Measurements from ENCODE around the gene DNAAF5.
"Not testable (repeated sequence)": the region's sequence is repeated elsewhere in the genome, so short reads cannot be mapped to it uniquely, and the experiment has no call there.

The DNAAF5 gene

GRCh38 chr7:729140-730000, 2.9 kb downstream of the DNAAF5 start:
- no peak for DNase-seq (ENCODE audit: low read depth in 3 of 3, low spot score in 1 of 3)

DNA sequence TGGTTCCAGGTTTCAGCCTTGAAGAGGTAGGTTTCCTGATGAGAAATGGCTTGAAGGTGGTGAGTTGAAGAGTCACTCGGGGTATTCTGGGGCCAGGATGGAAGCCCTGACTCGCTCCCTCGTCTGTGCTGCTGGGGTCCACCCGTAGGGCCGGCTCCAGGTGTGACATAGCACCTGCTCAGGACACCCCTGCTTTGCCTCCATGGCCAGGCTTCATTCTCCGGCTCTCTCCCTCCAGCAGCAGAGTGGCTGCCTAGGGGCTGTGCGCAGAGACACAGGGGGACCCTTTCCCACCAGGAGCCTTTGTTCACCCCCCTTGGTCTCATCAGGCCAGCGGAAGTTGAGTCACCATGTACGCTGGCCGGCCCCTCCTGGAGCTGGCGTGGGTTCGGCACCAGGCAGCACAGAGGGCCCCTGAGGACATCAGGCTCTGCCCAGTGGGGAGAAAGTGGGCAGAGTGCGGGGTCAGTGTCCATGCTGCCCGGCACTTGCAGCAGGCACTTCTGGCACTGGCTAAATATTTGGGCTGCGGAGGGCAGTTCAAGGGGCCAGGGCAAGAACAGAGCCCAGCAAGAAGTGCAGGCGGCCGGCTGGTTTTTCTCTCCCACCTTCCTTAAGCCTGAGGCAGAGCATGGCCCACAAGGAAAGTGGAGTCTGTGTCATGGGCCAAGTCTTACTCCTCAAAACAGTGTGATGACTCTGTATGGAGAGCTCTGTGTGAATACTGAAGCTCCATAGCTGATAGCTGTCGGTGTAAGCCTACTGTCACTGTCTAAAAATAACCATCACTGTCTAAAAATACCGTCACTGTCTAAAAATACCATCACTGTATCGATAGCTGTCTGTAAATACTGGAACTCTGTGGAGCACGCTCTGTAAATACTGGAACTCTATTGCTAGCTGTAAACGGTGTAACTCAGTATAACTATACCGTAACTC, 4.3 kb downstream of the DNAAF5 start:
- DNase-seq (ENCODE audit: low read depth in 3 of 3, low spot score in 1 of 3) = no peak

DNA sequence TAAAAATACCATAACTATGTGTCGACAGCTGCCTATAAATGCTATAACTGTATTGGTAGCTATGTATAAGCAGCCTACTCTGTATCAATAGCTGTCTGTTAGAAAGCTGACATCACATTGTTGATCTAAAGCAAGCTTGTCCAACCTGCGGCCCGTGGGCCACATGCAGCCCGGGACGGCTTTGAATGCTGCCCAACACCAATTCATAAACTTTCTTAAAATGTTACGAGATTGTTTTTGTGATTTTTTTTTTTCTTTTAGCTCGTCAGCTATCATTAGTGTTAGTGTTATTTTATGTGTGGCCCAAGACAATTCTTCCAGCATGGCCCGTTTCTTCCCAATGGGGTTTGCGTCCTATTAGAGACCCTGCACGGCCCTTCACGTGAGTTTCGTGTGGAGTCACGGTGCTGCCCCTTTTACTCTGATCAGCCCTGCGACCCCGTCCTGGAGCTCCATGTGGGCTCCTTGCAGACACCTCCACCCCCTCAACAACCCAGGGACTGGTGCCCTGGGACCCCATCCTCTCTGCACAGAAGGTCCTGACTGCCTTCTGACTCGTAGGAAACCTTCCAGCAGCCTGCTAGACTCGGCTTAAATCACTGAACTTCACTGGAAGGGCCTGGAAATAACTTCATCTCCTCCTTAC, 5.1 kb downstream of the DNAAF5 start:
- DNase-seq (ENCODE audit: low read depth in 3 of 3, low spot score in 1 of 3) = no peak

DNA sequence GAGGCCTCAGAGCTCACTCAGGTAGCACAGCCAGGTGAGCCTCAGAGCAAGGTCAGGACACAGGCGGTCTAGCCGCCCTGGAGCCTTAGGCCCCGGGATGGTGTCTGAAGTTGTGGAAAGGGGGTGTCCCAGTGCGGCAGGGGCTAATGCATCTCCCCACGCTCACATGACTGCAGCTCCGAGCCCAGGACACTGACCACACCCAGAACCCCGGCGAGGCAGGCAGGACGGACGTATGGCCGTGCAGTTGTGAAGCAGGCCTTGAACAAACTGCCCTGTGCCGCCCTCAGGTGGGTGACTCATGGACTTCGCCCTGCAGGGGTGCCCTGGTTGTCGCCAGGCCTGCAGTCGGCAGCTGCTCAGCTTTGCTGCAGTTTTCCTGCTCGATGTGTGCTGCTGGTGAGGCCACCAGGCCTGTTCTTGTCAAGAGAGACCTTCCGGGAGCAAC, 5.6 kb downstream of the DNAAF5 start:
- no peak for DNase-seq (ENCODE audit: low read depth in 3 of 3, low spot score in 1 of 3)

- DNase-seq (ENCODE audit: low read depth in 3 of 3, low spot score in 1 of 3) = no peak
Observed at GRCh38 chr7:732556-732955, 6.1 kb downstream of the DNAAF5 start.

- no peak for DNase-seq (ENCODE audit: low read depth in 3 of 3, low spot score in 1 of 3)
Observed at GRCh38 chr7:734214-734613, 7.7 kb downstream of the DNAAF5 start.

- no peak for DNase-seq (ENCODE audit: low read depth in 3 of 3, low spot score in 1 of 3)
Observed at GRCh38 chr7:734808-735207, 8.3 kb downstream of the DNAAF5 start.

- no peak for DNase-seq (ENCODE audit: low read depth in 3 of 3, low spot score in 1 of 3)
Observed at GRCh38 chr7:738241-738640, 11.7 kb downstream of the DNAAF5 start.

- DNase-seq (ENCODE audit: low read depth in 3 of 3, low spot score in 1 of 3) = no peak
Observed at GRCh38 chr7:738723-739454, 12.4 kb downstream of the DNAAF5 start.

DNA sequence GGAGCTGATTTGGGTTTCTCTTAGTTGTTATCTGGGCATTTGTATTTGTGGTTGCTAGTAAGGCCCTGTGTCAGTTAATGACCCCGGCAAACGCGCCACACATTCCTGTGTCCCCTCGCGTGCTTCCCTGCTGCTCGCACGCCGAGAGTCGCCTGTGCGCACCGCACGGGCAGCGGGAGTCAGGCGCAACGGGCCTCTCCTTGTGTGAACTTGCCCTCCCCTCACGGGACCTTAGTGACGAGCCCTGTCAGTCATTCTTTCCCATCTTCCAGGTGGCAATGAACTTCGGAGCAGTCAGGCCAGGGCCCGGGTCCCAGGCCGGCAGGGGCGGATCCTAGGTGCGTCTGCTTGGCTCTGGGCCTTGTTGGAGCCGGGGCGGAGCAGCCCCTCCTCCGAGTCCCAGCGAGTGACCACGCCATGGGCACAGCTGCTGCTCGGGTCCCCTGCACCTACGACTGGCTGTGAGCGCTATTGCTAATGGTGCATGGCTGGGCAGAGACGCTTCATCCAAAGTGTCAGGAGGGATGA, 13.0 kb downstream of the DNAAF5 start:
- no peak for DNase-seq (ENCODE audit: low read depth in 3 of 3, low spot score in 1 of 3)

DNA sequence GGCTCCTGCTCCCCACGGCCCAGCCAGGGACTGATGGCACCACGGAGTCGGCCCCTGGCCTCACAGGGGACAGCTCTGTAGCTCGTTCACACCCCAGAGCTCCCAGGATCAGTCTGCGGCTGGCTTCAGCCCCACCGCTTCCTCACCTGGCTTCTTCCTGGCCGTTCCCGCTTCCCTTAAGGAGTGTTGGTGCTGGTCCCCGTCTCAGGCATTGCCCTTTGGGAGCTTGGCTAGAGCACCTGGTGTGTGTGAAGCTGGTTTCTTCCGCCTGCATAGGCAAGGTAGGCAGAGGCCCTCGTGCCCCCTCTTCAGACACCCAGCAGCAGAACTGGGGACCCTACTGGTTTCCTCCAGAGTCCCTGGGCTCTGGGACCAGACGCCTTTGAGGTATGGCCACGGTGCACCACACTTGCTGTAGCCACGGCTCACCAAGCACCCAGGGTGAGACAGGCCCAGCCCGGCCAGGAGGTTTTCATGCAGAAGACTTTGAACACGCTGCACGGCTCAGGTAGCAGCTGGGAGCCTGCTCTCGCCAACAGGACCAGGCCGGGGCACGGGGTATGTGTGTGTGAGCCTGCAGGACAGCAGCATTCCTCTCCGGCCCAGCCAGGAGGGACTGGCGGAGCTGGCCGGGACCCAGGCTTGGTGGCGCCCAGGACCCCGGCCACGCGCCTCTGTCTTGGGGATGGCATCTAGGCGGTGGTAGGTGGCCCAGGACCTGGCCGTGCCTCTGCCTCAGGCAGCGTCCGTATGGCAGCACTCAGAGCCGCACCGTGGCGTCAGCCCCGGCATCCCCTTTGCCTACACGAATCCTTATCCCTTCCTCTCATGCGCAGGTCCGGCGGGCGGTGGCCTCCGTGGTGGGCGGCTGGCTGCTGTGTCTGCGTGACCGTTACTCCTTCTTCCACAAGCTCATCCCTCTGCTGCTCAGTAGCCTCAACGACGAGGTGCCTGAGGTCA, 13.8 kb downstream of the DNAAF5 start:
- no peak for DNase-seq (ENCODE audit: low read depth in 3 of 3, low spot score in 1 of 3)

DNA sequence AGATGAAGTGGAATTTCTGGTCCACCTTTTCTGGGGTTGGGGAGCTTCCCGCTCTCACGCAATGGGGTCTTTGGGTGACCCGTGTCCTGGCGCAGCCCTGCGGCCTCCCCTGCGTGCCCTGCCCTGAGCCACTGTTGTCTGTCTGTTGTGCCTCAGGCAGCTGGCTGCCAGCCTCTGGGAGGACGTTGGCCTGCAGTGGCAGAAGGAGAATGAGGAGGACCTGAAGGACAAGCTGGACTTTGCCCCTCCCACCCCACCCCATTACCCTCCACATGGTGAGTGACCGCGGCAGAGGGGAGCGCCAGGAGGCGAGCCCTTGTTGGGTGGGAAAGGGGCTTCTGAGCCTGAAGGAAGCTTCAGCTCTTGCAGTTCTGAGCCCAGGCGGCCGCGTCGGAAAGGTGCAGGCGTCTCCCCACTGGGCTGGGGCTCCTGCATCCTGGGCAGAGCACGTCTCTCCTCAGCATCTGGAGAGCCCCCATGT, 14.7 kb downstream of the DNAAF5 start:
- DNase-seq (ENCODE audit: low read depth in 3 of 3, low spot score in 1 of 3) = no peak

GRCh38 chr7:741850-742249, 15.4 kb downstream of the DNAAF5 start:
- DNase-seq (ENCODE audit: low read depth in 3 of 3, low spot score in 1 of 3) = no peak

GRCh38 chr7:742791-743190, 16.3 kb downstream of the DNAAF5 start:
- no peak for DNase-seq (ENCODE audit: low read depth in 3 of 3, low spot score in 1 of 3)

DNA sequence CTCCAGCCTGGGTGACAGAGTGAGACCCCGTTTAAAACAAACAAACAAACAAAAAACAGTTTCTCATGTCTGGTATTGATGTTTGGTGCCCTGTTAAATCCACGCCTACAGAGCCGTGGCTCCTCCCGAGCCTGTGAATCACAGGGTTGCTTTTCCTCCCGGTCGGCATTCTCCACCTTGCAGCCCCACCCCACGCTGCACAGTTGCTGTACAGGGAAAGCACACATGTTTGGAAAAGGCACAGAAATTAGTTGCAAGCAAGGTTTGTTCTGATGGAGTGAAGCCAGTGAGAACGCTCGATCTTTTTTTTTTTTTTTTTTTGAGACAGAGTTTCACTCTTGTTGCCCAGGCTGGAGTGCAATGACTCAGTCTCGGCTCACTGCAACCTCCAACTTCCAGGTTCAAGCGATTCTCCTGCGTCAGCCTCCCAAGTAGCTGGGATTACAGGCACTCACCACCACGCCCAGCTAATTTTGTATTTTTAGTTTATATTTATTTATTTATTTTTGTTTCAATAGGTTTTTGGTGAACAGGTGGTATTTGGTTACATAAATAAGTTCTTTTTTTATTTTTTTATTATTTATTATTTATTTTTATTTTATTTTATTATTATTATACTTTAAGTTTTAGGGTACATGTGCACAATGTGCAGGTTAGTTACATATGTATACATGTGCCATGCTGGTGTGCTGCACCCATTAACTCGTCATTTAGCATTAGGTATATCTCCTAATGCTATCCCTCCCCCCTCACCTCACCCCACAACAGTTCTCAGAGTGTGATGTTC, 17.0 kb downstream of the DNAAF5 start:
- DNase-seq (ENCODE audit: low read depth in 3 of 3, low spot score in 1 of 3) = not testable (repeated sequence)

DNA sequence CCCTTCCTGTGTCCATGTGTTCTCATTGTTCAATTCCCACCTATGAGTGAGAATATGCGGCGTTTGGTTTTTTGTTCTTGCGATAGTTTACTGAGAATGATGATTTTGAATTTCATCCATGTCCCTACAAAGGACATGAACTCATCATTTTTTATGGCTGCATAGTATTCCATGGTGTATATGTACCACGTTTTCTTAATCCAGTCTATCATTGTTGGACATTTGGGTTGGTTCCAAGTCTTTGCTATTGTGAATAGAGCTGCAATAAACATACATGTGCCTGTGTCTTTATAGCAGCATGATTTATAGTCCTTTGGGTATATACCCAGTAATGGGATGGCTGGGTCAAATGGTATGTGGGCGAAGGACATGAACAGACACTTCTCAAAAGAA, 17.6 kb downstream of the DNAAF5 start:
- not testable (repeated sequence) for DNase-seq (ENCODE audit: low read depth in 3 of 3, low spot score in 1 of 3)

- DNase-seq (ENCODE audit: low read depth in 3 of 3, low spot score in 1 of 3) = no peak
Observed at GRCh38 chr7:744854-745430, 18.4 kb downstream of the DNAAF5 start.

All from stimulated activated CD4-positive, alpha-beta T cell treated with anti-CD3 and anti-CD28 coated beads, TNF-alpha, amount 100 ng/mL, for 1 hour (primary cell).